ENCODE data around the gene TNRC6B. TPM values are rescaled to one million over a fixed set of nuclear protein-coding genes. Genes with fewer than 3 reads are reported as not detected.
"Not testable (repeated sequence)": the region's sequence is repeated elsewhere in the genome, so short reads cannot be mapped to it uniquely, and the experiment has no call there.

Gene TNRC6B
- total RNA-seq, 1 donor = 89.7 TPM

GRCh38 chr22:40300316-40300715 is 122.6 kb downstream of the TNRC6B start:
- Histone ChIP-seq H3K4me3 (ENCODE audit: low read length) (no peak overlapping the region), H3K4me1 (ENCODE audit: insufficient read depth, low read length) (no peaks in the 10 kb centered on the region), H3K27me3 (ENCODE audit: insufficient read depth, low read length) (no peaks in the 10 kb centered on the region), H3K9me3 (ENCODE audit: low read depth, low read length) (no peaks in the 10 kb centered on the region)

- no peaks in the 10 kb centered on the region for H3K27me3 ChIP-seq (ENCODE audit: insufficient read depth, low read length)
- no peaks in the 10 kb centered on the region for H3K9me3 ChIP-seq (ENCODE audit: low read depth, low read length)
- H3K4me3 ChIP-seq (ENCODE audit: low read length) = no peak overlapping the region
- no peaks in the 10 kb centered on the region for H3K4me1 ChIP-seq (ENCODE audit: insufficient read depth, low read length)
These were observed 123.4 kb downstream of the TNRC6B start for GRCh38 chr22:40300884-40301672.

- Histone ChIP-seq H3K4me3 (ENCODE audit: low read length) (no peak overlapping the region), H3K9me3 (ENCODE audit: low read depth, low read length) (no peaks in the 10 kb centered on the region), H3K4me1 (ENCODE audit: insufficient read depth, low read length) (no peaks in the 10 kb centered on the region), H3K27me3 (ENCODE audit: insufficient read depth, low read length) (no peaks in the 10 kb centered on the region)
These were observed 124.4 kb downstream of the TNRC6B start for GRCh38 chr22:40302149-40302548.

GRCh38 chr22:40305625-40306024 is 127.9 kb downstream of the TNRC6B start:
- no peaks in the 10 kb centered on the region for H3K9me3 ChIP-seq (ENCODE audit: low read depth, low read length)
- no peaks in the 10 kb centered on the region for H3K27me3 ChIP-seq (ENCODE audit: insufficient read depth, low read length)
- no peaks in the 10 kb centered on the region for H3K4me1 ChIP-seq (ENCODE audit: insufficient read depth, low read length)
- H3K4me3 ChIP-seq (ENCODE audit: low read length) = no peak overlapping the region

GRCh38 chr22:40308999-40309573 is 131.4 kb downstream of the TNRC6B start:
- H3K9me3 ChIP-seq (ENCODE audit: low read depth, low read length) = no peaks in the 10 kb centered on the region
- H3K4me1 ChIP-seq (ENCODE audit: insufficient read depth, low read length) = peaks cover 15% of the 10 kb centered on the region
- no peaks in the 10 kb centered on the region for H3K27me3 ChIP-seq (ENCODE audit: insufficient read depth, low read length)
- H3K4me3 ChIP-seq (ENCODE audit: low read length) = no peak overlapping the region

GRCh38 chr22:40309631-40310030 is 131.9 kb downstream of the TNRC6B start:
- Histone ChIP-seq H3K9me3 (ENCODE audit: low read depth, low read length) (no peaks in the 10 kb centered on the region), H3K4me1 (ENCODE audit: insufficient read depth, low read length) (peaks cover 19% of the 10 kb centered on the region), H3K4me3 (ENCODE audit: low read length) (no peak overlapping the region), H3K27me3 (ENCODE audit: insufficient read depth, low read length) (no peaks in the 10 kb centered on the region)

- Histone ChIP-seq H3K27me3 (ENCODE audit: insufficient read depth, low read length) (no peaks in the 10 kb centered on the region), H3K9me3 (ENCODE audit: low read depth, low read length) (no peaks in the 10 kb centered on the region), H3K4me3 (ENCODE audit: low read length) (no peak overlapping the region), H3K4me1 (ENCODE audit: insufficient read depth, low read length) (peaks cover 19% of the 10 kb centered on the region)
These were observed 132.5 kb downstream of the TNRC6B start for GRCh38 chr22:40310081-40310767.

- no peaks in the 10 kb centered on the region for H3K9me3 ChIP-seq (ENCODE audit: low read depth, low read length)
- peaks cover 19% of the 10 kb centered on the region for H3K4me1 ChIP-seq (ENCODE audit: insufficient read depth, low read length)
- no peak overlapping the region for H3K4me3 ChIP-seq (ENCODE audit: low read length)
- no peaks in the 10 kb centered on the region for H3K27me3 ChIP-seq (ENCODE audit: insufficient read depth, low read length)
These were observed 133.0 kb downstream of the TNRC6B start for GRCh38 chr22:40310768-40311120.

- H3K27me3 ChIP-seq (ENCODE audit: insufficient read depth, low read length); H3K4me3 ChIP-seq (ENCODE audit: low read length); H3K9me3 ChIP-seq (ENCODE audit: low read depth, low read length): not testable (repeated sequence)
- peaks cover 19% of the 10 kb centered on the region for H3K4me1 ChIP-seq (ENCODE audit: insufficient read depth, low read length)
These were observed 133.9 kb downstream of the TNRC6B start for GRCh38 chr22:40311646-40312045.

GRCh38 chr22:40312050-40312449 is 134.3 kb downstream of the TNRC6B start:
- peaks cover 19% of the 10 kb centered on the region for H3K4me1 ChIP-seq (ENCODE audit: insufficient read depth, low read length)
- H3K9me3 ChIP-seq (ENCODE audit: low read depth, low read length) = no peaks in the 10 kb centered on the region
- no peaks in the 10 kb centered on the region for H3K27me3 ChIP-seq (ENCODE audit: insufficient read depth, low read length)
- no peak overlapping the region for H3K4me3 ChIP-seq (ENCODE audit: low read length)

GRCh38 chr22:40313007-40313406 is 135.3 kb downstream of the TNRC6B start:
- Histone ChIP-seq H3K27me3 (ENCODE audit: insufficient read depth, low read length) (no peaks in the 10 kb centered on the region), H3K9me3 (ENCODE audit: low read depth, low read length) (no peaks in the 10 kb centered on the region), H3K4me1 (ENCODE audit: insufficient read depth, low read length) (peaks cover 19% of the 10 kb centered on the region), H3K4me3 (ENCODE audit: low read length) (no peak overlapping the region)

- Histone ChIP-seq H3K4me3 (ENCODE audit: low read length) (no peak overlapping the region), H3K9me3 (ENCODE audit: low read depth, low read length) (no peaks in the 10 kb centered on the region), H3K27me3 (ENCODE audit: insufficient read depth, low read length) (no peaks in the 10 kb centered on the region), H3K4me1 (ENCODE audit: insufficient read depth, low read length) (peaks cover 19% of the 10 kb centered on the region)
These were observed 136.3 kb downstream of the TNRC6B start for GRCh38 chr22:40314041-40314440.

GRCh38 chr22:40320687-40321086 is 143.0 kb downstream of the TNRC6B start:
- H3K9me3 ChIP-seq (ENCODE audit: low read depth, low read length) = no peaks in the 10 kb centered on the region
- peaks cover 18% of the 10 kb centered on the region for H3K4me1 ChIP-seq (ENCODE audit: insufficient read depth, low read length)
- no peaks in the 10 kb centered on the region for H3K27me3 ChIP-seq (ENCODE audit: insufficient read depth, low read length)
- H3K4me3 ChIP-seq (ENCODE audit: low read length) = no peak overlapping the region

GRCh38 chr22:40322021-40322420 is 144.3 kb downstream of the TNRC6B start:
- Histone ChIP-seq H3K9me3 (ENCODE audit: low read depth, low read length) (no peaks in the 10 kb centered on the region), H3K27me3 (ENCODE audit: insufficient read depth, low read length) (no peaks in the 10 kb centered on the region), H3K4me3 (ENCODE audit: low read length) (no peak overlapping the region), H3K4me1 (ENCODE audit: insufficient read depth, low read length) (peaks cover 22% of the 10 kb centered on the region)

GRCh38 chr22:40322818-40323447 is 145.2 kb downstream of the TNRC6B start:
- no peaks in the 10 kb centered on the region for H3K27me3 ChIP-seq (ENCODE audit: insufficient read depth, low read length)
- no peak overlapping the region for H3K4me3 ChIP-seq (ENCODE audit: low read length)
- H3K4me1 ChIP-seq (ENCODE audit: insufficient read depth, low read length) = peaks cover 27% of the 10 kb centered on the region
- H3K9me3 ChIP-seq (ENCODE audit: low read depth, low read length) = no peaks in the 10 kb centered on the region
